ENCODE measurements around the gene TESMIN. TPM values are rescaled to one million over a fixed set of nuclear protein-coding genes. Genes with fewer than 3 reads are reported as not detected.

TESMIN gene
- total RNA-seq, 6 experiments from 2014 or later = 3.9 to 6.1 (median 5.0) TPM

- no peaks in the 10 kb centered on the region for H3K4me1 Mint-ChIP-seq (ENCODE audit: low read depth)
- TF ChIP-seq, protein P1, sequence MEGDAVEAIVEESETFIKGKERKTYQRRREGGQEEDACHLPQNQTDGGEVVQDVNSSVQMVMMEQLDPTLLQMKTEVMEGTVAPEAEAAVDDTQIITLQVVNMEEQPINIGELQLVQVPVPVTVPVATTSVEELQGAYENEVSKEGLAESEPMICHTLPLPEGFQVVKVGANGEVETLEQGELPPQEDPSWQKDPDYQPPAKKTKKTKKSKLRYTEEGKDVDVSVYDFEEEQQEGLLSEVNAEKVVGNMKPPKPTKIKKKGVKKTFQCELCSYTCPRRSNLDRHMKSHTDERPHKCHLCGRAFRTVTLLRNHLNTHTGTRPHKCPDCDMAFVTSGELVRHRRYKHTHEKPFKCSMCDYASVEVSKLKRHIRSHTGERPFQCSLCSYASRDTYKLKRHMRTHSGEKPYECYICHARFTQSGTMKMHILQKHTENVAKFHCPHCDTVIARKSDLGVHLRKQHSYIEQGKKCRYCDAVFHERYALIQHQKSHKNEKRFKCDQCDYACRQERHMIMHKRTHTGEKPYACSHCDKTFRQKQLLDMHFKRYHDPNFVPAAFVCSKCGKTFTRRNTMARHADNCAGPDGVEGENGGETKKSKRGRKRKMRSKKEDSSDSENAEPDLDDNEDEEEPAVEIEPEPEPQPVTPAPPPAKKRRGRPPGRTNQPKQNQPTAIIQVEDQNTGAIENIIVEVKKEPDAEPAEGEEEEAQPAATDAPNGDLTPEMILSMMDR (IDR thresholded peaks at IDR 0.05) = no peak
- no peak for DNase-seq
- H3K36me3 Mint-ChIP-seq (ENCODE audit: low read depth) = no peaks in the 10 kb centered on the region
- no peak overlapping the region for H3K4me3 Mint-ChIP-seq
- peaks cover 35% of the 10 kb centered on the region for H3K27me3 Mint-ChIP-seq (ENCODE audit: insufficient read depth)
- H3K27ac Mint-ChIP-seq = no peak overlapping the region
- H3K9me3 Mint-ChIP-seq = peaks cover under 1% of the 10 kb centered on the region
Observed at GRCh38 chr11:68714060-68714856, 37.1 kb downstream of the TESMIN start.

- no peaks in the 10 kb centered on the region for H3K36me3 Mint-ChIP-seq (ENCODE audit: low read depth)
Observed at GRCh38 chr11:68711114-68711513, 40.2 kb downstream of the TESMIN start.

GRCh38 chr11:68710409-68710808 is 40.9 kb downstream of the TESMIN start:
- Mint-ChIP-seq H3K36me3 (ENCODE audit: low read depth) (no peaks in the 10 kb centered on the region), H3K27me3 (ENCODE audit: insufficient read depth) (peaks cover 37% of the 10 kb centered on the region), H3K9me3 (no peaks in the 10 kb centered on the region), H3K4me3 (no peak overlapping the region), H3K4me1 (ENCODE audit: low read depth) (no peaks in the 10 kb centered on the region), H3K27ac (no peak overlapping the region)
- no peak for DNase-seq
- TF ChIP-seq, protein P1 (IDR thresholded peaks at IDR 0.05) = no peak

More at GRCh38 chr11:68711114-68711513, 40.2 kb downstream of the TESMIN start:
- Mint-ChIP-seq H3K4me1 (ENCODE audit: low read depth) (no peaks in the 10 kb centered on the region), H3K9me3 (no peaks in the 10 kb centered on the region), H3K27me3 (ENCODE audit: insufficient read depth) (peaks cover 42% of the 10 kb centered on the region), H3K27ac (no peak overlapping the region), H3K4me3 (no peak overlapping the region)
- DNase-seq = no peak
- TF ChIP-seq, protein P1 (IDR thresholded peaks at IDR 0.05) = no peak

DNA sequence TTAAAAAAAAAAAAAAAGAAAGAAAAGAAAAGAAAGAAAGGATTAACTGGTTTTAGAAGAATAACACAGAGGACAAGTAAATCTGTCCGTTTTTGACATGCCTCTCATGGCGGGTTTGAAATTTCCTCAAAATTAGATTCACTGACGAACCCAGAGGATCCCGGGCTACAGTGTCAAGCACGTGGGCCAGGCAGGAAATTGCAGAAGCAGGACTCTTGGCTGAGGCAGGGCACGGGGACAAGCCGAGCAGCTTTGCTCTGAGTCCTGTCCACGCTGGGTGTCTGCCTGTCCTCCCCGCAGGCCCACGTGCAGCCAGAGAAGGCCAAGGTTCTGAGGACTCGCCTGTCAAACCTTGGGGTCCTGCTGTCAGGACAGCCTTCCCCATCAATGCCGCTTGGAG is 42.3 kb downstream of the TESMIN start:
- Mint-ChIP-seq H3K9me3 (no peaks in the 10 kb centered on the region), H3K36me3 (ENCODE audit: low read depth) (no peaks in the 10 kb centered on the region), H3K4me3 (no peak overlapping the region), H3K27me3 (ENCODE audit: insufficient read depth) (peaks cover 35% of the 10 kb centered on the region), H3K4me1 (ENCODE audit: low read depth) (no peaks in the 10 kb centered on the region), H3K27ac (no peak overlapping the region)
- no peak for DNase-seq
- TF ChIP-seq, protein P1 (IDR thresholded peaks at IDR 0.05) = no peak

- DNase-seq = no peak
- TF ChIP-seq, protein P1 (IDR thresholded peaks at IDR 0.05) = no peak
- Mint-ChIP-seq H3K27me3 (ENCODE audit: insufficient read depth) (peaks cover 33% of the 10 kb centered on the region), H3K36me3 (ENCODE audit: low read depth) (no peaks in the 10 kb centered on the region), H3K4me1 (ENCODE audit: low read depth) (no peaks in the 10 kb centered on the region), H3K27ac (no peak overlapping the region), H3K9me3 (no peaks in the 10 kb centered on the region), H3K4me3 (no peak overlapping the region)
Observed at GRCh38 chr11:68707527-68707926, 43.8 kb downstream of the TESMIN start.
